Fibroblast of skin of scalp (primary cell): ENCODE measurements around the gene METTL13.
A peak's percentile ranks its signal among the peaks of the same experiment; 100 is the strongest.
"Not testable (repeated sequence)": the region's sequence is repeated elsewhere in the genome, so short reads cannot be mapped to it uniquely, and the experiment has no call there.

Experiments
- DNase-seq: peaks from one replicate; pipeline ENCODE4 v3.0.0-alpha.2; 2013

METTL13 gene

GRCh38 chr1:171769754-171770153 is 11.7 kb upstream of the METTL13 start:
- no peak for DNase-seq

GRCh38 chr1:171772312-171772711 is 9.1 kb upstream of the METTL13 start:
- DNase-seq, result no peak

GRCh38 chr1:171780583-171781175 is 781 bp upstream of the METTL13 start:
- no peak for DNase-seq

- DNase-seq, result no peak
Observed at GRCh38 chr1:171783816-171784530, 2.5 kb downstream of the METTL13 start.

- no peak for DNase-seq
Observed at GRCh38 chr1:171784784-171785183, 3.3 kb downstream of the METTL13 start.

- no peak for DNase-seq
Observed at GRCh38 chr1:171785766-171786165, 4.3 kb downstream of the METTL13 start.

- DNase-seq, result no peak
Observed at GRCh38 chr1:171786534-171786933, 5.1 kb downstream of the METTL13 start.

- no peak for DNase-seq
Observed at GRCh38 chr1:171787686-171788480, 6.4 kb downstream of the METTL13 start.

- peak; percentile 48 for DNase-seq
Observed at GRCh38 chr1:171788696-171789095, 7.2 kb downstream of the METTL13 start.

- no peak for DNase-seq
Observed at GRCh38 chr1:171790318-171790717, 8.9 kb downstream of the METTL13 start.

GRCh38 chr1:171792656-171793369 is 11.4 kb downstream of the METTL13 start:
- DNase-seq, result no peak

- no peak for DNase-seq
Observed at GRCh38 chr1:171793636-171794035, 12.2 kb downstream of the METTL13 start.

- peak; percentile 79 for DNase-seq
Observed at GRCh38 chr1:171794085-171794484, 12.6 kb downstream of the METTL13 start.

GRCh38 chr1:171796592-171796991 is 15.1 kb downstream of the METTL13 start:
- DNase-seq, result no peak

- DNase-seq, result no peak
Observed at GRCh38 chr1:171798311-171798710, 16.9 kb downstream of the METTL13 start.

- no peak for DNase-seq
Observed at GRCh38 chr1:171798765-171799164, 17.3 kb downstream of the METTL13 start.

GRCh38 chr1:171799166-171799565 is 17.7 kb downstream of the METTL13 start:
- no peak for DNase-seq

GRCh38 chr1:171799698-171800097 is 18.2 kb downstream of the METTL13 start:
- DNase-seq, result not testable (repeated sequence)

GRCh38 chr1:171800342-171800741 is 18.9 kb downstream of the METTL13 start:
- no peak for DNase-seq

- no peak for DNase-seq
Observed at GRCh38 chr1:171800851-171801250, 19.4 kb downstream of the METTL13 start.

GRCh38 chr1:171801487-171801891 is 20.0 kb downstream of the METTL13 start:
- DNase-seq, result peak; percentile 42

GRCh38 chr1:171802207-171802606 is 20.7 kb downstream of the METTL13 start:
- no peak for DNase-seq

- DNase-seq, result peak; percentile 15
Observed at GRCh38 chr1:171803045-171803444, 21.6 kb downstream of the METTL13 start.
